Heart right ventricle (tissue), 16 donors: ENCODE results near the gene IL1RN. TPM values are rescaled to one million over a fixed set of nuclear protein-coding genes. Genes with fewer than 3 reads are reported as not detected.
A peak's percentile ranks its signal among the peaks of the same experiment; 100 is the strongest.

Source experiments
- ATAC-seq, 8 donors: fragments of 200-7000 bp; cut with Tn5 transposase; one replicate each; pipeline ENCODE4 v1.9.1; 2020; ENCODE audit warnings: mild to moderate bottlenecking in 8 of 8, moderate library complexity in 8 of 8, moderate number of reproducible peaks in 1 of 8
- DNase-seq, 2 donors: peaks; one replicate each; pipeline ENCODE4 v3.0.0-alpha.2; 2020
- H3K27ac ChIP-seq, 10 donors: fragments of 200-600 bp; sonication (generic) in 2 of 10; one replicate each; pipeline versions ENCODE4 v1.5.0 to v1.8.0; 2020 to 2022; ENCODE audit warnings: mild to moderate bottlenecking in 3 of 10
- H3K27me3 ChIP-seq, 7 donors: fragments of 200-600 bp; one replicate each; pipeline ENCODE4 v1.8.0; 2021 to 2022; ENCODE audit warnings: mild to moderate bottlenecking in 2 of 7
- H3K36me3 ChIP-seq, 9 donors: fragments of 200-600 bp; sonication (generic) in 1 of 9; one replicate each; pipeline versions ENCODE4 v1.5.0 to v1.8.0; 2020 to 2022; ENCODE audit warnings: mild to moderate bottlenecking in 2 of 9
- H3K4me1 ChIP-seq, 9 donors: fragments of 200-600 bp; sonication (generic) in 1 of 9; one replicate each; pipeline versions ENCODE4 v1.5.0 to v1.8.0; 2020 to 2022; ENCODE audit warnings: mild to moderate bottlenecking in 4 of 9
- H3K4me3 ChIP-seq, 10 donors: fragments of 200-600 bp; sonication (generic) in 2 of 10; one replicate each; pipeline versions ENCODE4 v1.5.0 to v1.8.0; 2020 to 2022; ENCODE audit warnings: mild to moderate bottlenecking in 7 of 10, moderate library complexity in 2 of 10
- H3K9me3 ChIP-seq, 11 donors: fragments of 200-600 bp in 10 of 11; sonication (generic) in 2 of 11; one replicate each; pipeline versions ENCODE4 v1.5.0 to v1.8.0; 2013 to 2022; ENCODE audit warnings: mild to moderate bottlenecking in 2 of 11, control low read depth in 1 of 11, moderate library complexity in 1 of 11
- CTCF ChIP-seq, 9 donors: fragments of 200-600 bp; sonication (generic) in 2 of 9; IDR thresholded peaks; one replicate each; pipeline versions ENCODE4 v1.5.0 to v1.8.0; 2021 to 2022; ENCODE audit warnings: antibody characterized with exemption in 9 of 9, mild to moderate bottlenecking in 5 of 9, moderate library complexity in 1 of 9
- WGBS, 2 donors: extraction: QIAGEN DNeasy Blood & Tissue Kit; methylation state at CpG; one replicate each; pipeline ENCODE4 v1.1.7; 2013; ENCODE audit warnings: inconsistent platforms in 1 of 2; 5-methylcytosine and 5-hydroxymethylcytosine counted together
- intact Hi-C, 10 donors: fragments of 100-400 bp; cut with DNase I; formaldehyde crosslinking; loops; one replicate each; pipeline versions ENCODE4 v1.11.1 to v1.14.2; 2022
- polyA plus RNA-seq, 2 donors: library from polyadenylated mRNA; stranded (reverse); fragments of 200-250 nt; gene quantifications; one replicate each; pipeline ENCODE4 v1.2.3, GENCODE V29; 2013
- total RNA-seq, 10 donors: library from RNA; stranded (reverse); fragmentation: NEBNext Ultra II Directional in 3 of 10; extraction: Animal tissue kit (Norgen Biotek cat#: 25700) in 3 of 10; gene quantifications; one replicate each; pipeline versions ENCODE4 v1.2.1 to v1.2.4, GENCODE V29; 2021 to 2023
- donor health status: Arrhythmogenic right ventricular cardiomyopathy.
- donor health status: ischemic (EF 13 %, LVEDD 7.1; RV severe dilation, severe dysfunction).
- donor health status: healthy with polysubstance abuse.
- donor health status: DM: no; HTN: yes; CAD: no.
- donor health status: DM: no; HTN: no; CAD: no.
- donor health status: ischemic (EF 25% LVEDD 6.9; RV normal size, moderate dysfunction).
- donor health status: ischemic (EF 25% LVEDD 5.7; RV mildly dilated, moderate dysfunction).
- donor health status: healthy.
- donor health status: DM: yes; HTN: yes; CAD: no.
- donor health status: Ischemic cardiomyopathy.
- donor health status: ischemic (EF 35%, LVEDD 5.7; RV mildly dilated, moderate dysfunction).
- donor health status: nonischemic (EF 11% LVEDD 7.7; RV severe dilation, severe dysfunction).
- donor health status: DM: yes; HTN: yes; CAD: no.
- donor health status: PGD.
- donor health status: ischemic (EF 29% LVEDD 5.4; RV normal size, mild dysfunction).
- donor health status: nonischemic (EF 23%, LVEDD 6.1; RV moderate dilation, normal function).

Gene IL1RN
- total and polyA plus RNA-seq, 12 donors = 0.22 to 9.2 (median 0.85) TPM; not detected in 2

DNA sequence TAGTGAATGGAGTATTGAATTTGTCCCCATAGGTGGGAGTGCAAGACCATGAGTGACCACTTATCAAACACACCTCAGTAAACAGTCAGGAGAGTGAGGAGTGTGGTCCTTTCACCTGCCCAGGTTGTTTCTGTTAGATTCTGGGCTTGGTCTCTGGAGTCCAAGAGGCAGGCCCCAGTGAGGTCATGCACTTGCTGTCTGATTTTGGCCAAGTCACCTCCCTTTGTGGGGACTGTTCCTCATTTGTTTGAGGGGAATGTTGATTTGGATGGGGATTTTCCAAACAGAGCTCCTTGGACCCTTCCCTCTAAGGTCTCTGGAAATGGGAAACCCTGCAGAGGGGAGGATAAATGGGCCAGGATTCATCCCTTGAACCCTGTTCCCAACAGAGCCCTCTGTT, 7.3 kb downstream of the IL1RN start:
- intact Hi-C loops = loop anchor here in 9 of 10 donors (5.0 to 10.0 kb wide), 8 partner anchors 60 to 258 kb away; no protein-coding TSS in a partner anchor
- ATAC-seq = no peak

GRCh38 chr2:113135317-113135716, 7.9 kb downstream of the IL1RN start:
- Histone ChIP-seq H3K27me3 (peaks cover 0 to 5% (median 0%) of the 10 kb centered on the region in 7 donors), H3K4me1 (peaks cover 0 to 6% (median 0%) of the 10 kb centered on the region in 9 donors), H3K27ac (no peak overlapping the region), H3K4me3 (no peak overlapping the region), H3K9me3 (no peaks in the 10 kb centered on the region), H3K36me3 (peaks cover 0 to 12% (median 0%) of the 10 kb centered on the region in 9 donors)
- ATAC-seq (no peak), DNase-seq (no peak)
- 83 to 85% methylated on average over 1 of the region's 1 CpG for whole genome bisulfite sequencing, 2 donors
- no peak for TF ChIP-seq CTCF (IDR thresholded peaks at IDR 0.05)
- intact Hi-C loops = loop anchor here in 9 of 10 donors (5.0 to 10.0 kb wide), 8 partner anchors 59 to 257 kb away; no protein-coding TSS in a partner anchor

More for the DNA sequence above, 7.3 kb downstream of the IL1RN start:
- TF ChIP-seq CTCF (IDR thresholded peaks at IDR 0.05) = no peak
- H3K4me3 ChIP-seq = no peak overlapping the region
- peaks cover 0 to 6% (median 0%) of the 10 kb centered on the region in 9 donors for H3K4me1 ChIP-seq
- H3K36me3 ChIP-seq = peaks cover 0 to 12% (median 0%) of the 10 kb centered on the region in 9 donors
- no peaks in the 10 kb centered on the region for H3K9me3 ChIP-seq
- DNase-seq = no peak
- H3K27ac ChIP-seq = no peak overlapping the region
- H3K27me3 ChIP-seq = peaks cover 0 to 5% (median 0%) of the 10 kb centered on the region in 7 donors

GRCh38 chr2:113136828-113137775, 9.7 kb downstream of the IL1RN start:
- Histone ChIP-seq H3K4me3 (no peak overlapping the region), H3K27ac (no peak overlapping the region), H3K4me1 (peaks cover 0 to 6% (median 0%) of the 10 kb centered on the region in 9 donors), H3K27me3 (peaks cover 0 to 5% (median 0%) of the 10 kb centered on the region in 7 donors), H3K36me3 (peaks cover 0 to 12% (median 0%) of the 10 kb centered on the region in 9 donors), H3K9me3 (no peaks in the 10 kb centered on the region)
- intact Hi-C loops = loop anchor here in 9 of 10 donors (2.0 to 10.0 kb wide), 9 partner anchors 58 to 255 kb away; no protein-coding TSS in a partner anchor
- TF ChIP-seq CTCF (IDR thresholded peaks at IDR 0.05) = peak; percentile 18 to 67 (median 52)
- peak in 4 of 8 donors; percentile 31 to 56 (median 36) for ATAC-seq
- no peak for DNase-seq
- 47 to 50% methylated on average over 8 of the region's 8 CpGs for WGBS, 2 donors

GRCh38 chr2:113137827-113138226, 10.4 kb downstream of the IL1RN start:
- Histone ChIP-seq H3K4me1 (peaks cover 0 to 6% (median 0%) of the 10 kb centered on the region in 9 donors), H3K36me3 (peaks cover 0 to 6% (median 0%) of the 10 kb centered on the region in 9 donors), H3K9me3 (no peaks in the 10 kb centered on the region), H3K27me3 (peaks cover 0 to 5% (median 0%) of the 10 kb centered on the region in 7 donors), H3K4me3 (no peak overlapping the region), H3K27ac (no peak overlapping the region)
- ATAC-seq (no peak), DNase-seq (no peak)
- intact Hi-C loops = loop anchor here (2.0 to 10.0 kb wide), 11 partner anchors 57 to 254 kb away; no protein-coding TSS in a partner anchor
- 100% methylated on average over 1 of the region's 1 CpG for WGBS, 2 donors
- no peak for TF ChIP-seq CTCF (IDR thresholded peaks at IDR 0.05)
